ENCODE results near the gene MAPK10.

Gene MAPK10

DNA sequence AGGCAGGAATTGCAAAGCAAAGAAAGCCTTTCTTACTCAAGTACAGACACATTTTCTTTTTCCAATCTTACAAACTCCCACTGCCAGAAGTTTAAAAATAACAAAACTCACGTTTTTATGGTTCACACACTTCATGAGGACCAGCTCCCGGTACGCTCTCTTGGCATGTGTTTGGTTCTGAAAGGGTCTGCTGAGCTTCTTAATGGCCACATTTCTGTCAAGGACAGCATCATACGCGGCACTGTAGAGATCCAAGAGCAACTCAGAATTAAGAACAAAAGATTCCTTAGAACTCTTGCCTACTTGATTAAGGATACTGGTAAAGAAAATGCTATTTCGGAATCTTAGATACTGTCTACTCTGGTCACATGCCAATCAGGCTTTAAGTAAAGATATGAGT is 252.7 kb downstream of the MAPK10 start:
- peaks cover 0 to under 1% (median 0%) of the 10 kb centered on the region in 5 donors for H3K36me3 ChIP-seq (ENCODE audit: control insufficient read depth in 5 of 5, insufficient read depth in 5 of 5, low read length in 5 of 5)
- H3K9me3 ChIP-seq (ENCODE audit: control insufficient read depth in 5 of 5, low read length in 5 of 5), result no peaks in the 10 kb centered on the region
- H3K4me1 ChIP-seq (ENCODE audit: control insufficient read depth in 5 of 5, insufficient read depth in 5 of 5, low read length in 5 of 5), result no peaks in the 10 kb centered on the region
- no peaks in the 10 kb centered on the region for H3K27me3 ChIP-seq (ENCODE audit: control insufficient read depth in 5 of 5, insufficient read depth in 4 of 5, low read length in 5 of 5)
- H3K9ac ChIP-seq (ENCODE audit: low read length in 5 of 5), result no peak overlapping the region
- H3K4me3 ChIP-seq (ENCODE audit: low read depth in 1 of 5, low read length in 5 of 5), result no peak overlapping the region
- H3K27ac ChIP-seq (ENCODE audit: low read depth, low read length), result no peak overlapping the region

DNA sequence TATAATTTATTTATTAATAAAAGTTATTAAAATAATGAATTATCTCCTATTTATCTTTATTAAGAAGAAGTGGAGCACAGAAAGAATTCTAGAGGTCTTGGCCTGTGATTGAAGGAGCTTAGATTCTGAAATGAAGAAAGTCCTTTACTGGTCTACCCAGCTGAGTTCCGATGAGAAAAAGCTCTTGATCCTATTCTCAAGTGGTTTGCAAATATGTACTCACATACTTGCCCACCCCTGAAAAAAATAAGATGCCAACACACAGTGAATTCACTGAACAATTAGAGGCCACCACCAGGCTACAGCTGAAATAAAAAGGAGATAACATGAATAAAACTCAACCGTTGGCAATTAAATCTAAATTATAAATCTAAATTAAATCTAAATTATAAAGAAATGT is 253.4 kb downstream of the MAPK10 start:
- Histone ChIP-seq H3K27ac (ENCODE audit: low read depth, low read length) (no peak overlapping the region), H3K36me3 (ENCODE audit: control insufficient read depth in 5 of 5, insufficient read depth in 5 of 5, low read length in 5 of 5) (peaks cover 0 to 6% (median 0%) of the 10 kb centered on the region in 5 donors), H3K27me3 (ENCODE audit: control insufficient read depth in 5 of 5, insufficient read depth in 4 of 5, low read length in 5 of 5) (no peaks in the 10 kb centered on the region), H3K9ac (ENCODE audit: low read length in 5 of 5) (no peak overlapping the region), H3K4me3 (ENCODE audit: low read depth in 1 of 5, low read length in 5 of 5) (no peak overlapping the region), H3K9me3 (ENCODE audit: control insufficient read depth in 5 of 5, low read length in 5 of 5) (no peaks in the 10 kb centered on the region), H3K4me1 (ENCODE audit: control insufficient read depth in 5 of 5, insufficient read depth in 5 of 5, low read length in 5 of 5) (no peaks in the 10 kb centered on the region)

DNA sequence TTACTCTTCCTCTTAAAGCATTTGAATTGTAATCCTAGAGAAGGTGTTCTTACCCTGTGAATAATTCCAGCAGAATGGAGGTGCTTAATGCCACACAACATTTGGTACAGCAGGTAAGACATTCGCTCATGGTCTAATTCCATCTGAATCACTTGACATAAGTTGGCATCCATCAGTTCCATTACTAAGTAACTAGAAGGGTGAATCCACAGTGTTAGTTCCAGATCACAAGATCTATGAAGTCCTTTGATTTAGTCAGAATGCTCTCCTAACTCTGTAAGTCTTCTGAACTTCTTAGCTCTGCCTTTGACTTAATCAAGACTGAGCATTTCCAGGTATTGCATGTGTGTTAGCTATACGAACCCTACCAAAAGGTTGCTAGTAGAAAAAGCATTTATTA is 258.0 kb downstream of the MAPK10 start:
- no peaks in the 10 kb centered on the region for H3K9me3 ChIP-seq (ENCODE audit: control insufficient read depth in 5 of 5, low read length in 5 of 5)
- no peak overlapping the region for H3K27ac ChIP-seq (ENCODE audit: low read depth, low read length)
- H3K27me3 ChIP-seq (ENCODE audit: control insufficient read depth in 5 of 5, insufficient read depth in 4 of 5, low read length in 5 of 5), result no peaks in the 10 kb centered on the region
- H3K4me3 ChIP-seq (ENCODE audit: low read depth in 1 of 5, low read length in 5 of 5), result no peak overlapping the region
- no peak overlapping the region for H3K9ac ChIP-seq (ENCODE audit: low read length in 5 of 5)
- peaks cover 0 to 6% (median 0%) of the 10 kb centered on the region in 5 donors for H3K36me3 ChIP-seq (ENCODE audit: control insufficient read depth in 5 of 5, insufficient read depth in 5 of 5, low read length in 5 of 5)
- H3K4me1 ChIP-seq (ENCODE audit: control insufficient read depth in 5 of 5, insufficient read depth in 5 of 5, low read length in 5 of 5), result no peaks in the 10 kb centered on the region

DNA sequence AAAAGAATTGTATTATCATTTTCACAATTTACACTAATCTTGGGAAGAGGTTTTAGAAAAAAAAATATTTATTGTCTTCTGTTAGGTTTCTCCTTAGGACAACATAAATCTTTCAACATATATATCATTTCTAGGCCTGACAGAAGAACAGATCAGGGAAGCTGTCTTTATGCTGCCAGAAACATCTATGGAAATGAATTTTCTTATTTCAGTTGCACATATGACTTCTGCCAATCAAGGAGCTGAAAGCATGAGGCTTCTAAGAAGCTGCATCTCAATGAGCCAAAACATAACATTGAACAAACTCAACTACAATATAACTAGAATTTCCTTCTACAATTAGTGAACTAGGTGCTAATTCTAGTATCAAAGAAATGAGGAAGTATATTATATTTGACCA is 258.4 kb downstream of the MAPK10 start:
- Histone ChIP-seq H3K4me3 (ENCODE audit: low read depth in 1 of 5, low read length in 5 of 5) (no peak overlapping the region), H3K4me1 (ENCODE audit: control insufficient read depth in 5 of 5, insufficient read depth in 5 of 5, low read length in 5 of 5) (no peaks in the 10 kb centered on the region), H3K27ac (ENCODE audit: low read depth, low read length) (no peak overlapping the region), H3K36me3 (ENCODE audit: control insufficient read depth in 5 of 5, insufficient read depth in 5 of 5, low read length in 5 of 5) (peaks cover 0 to 6% (median 0%) of the 10 kb centered on the region in 5 donors), H3K9ac (ENCODE audit: low read length in 5 of 5) (no peak overlapping the region), H3K27me3 (ENCODE audit: control insufficient read depth in 5 of 5, insufficient read depth in 4 of 5, low read length in 5 of 5) (no peaks in the 10 kb centered on the region), H3K9me3 (ENCODE audit: control insufficient read depth in 5 of 5, low read length in 5 of 5) (no peaks in the 10 kb centered on the region)

DNA sequence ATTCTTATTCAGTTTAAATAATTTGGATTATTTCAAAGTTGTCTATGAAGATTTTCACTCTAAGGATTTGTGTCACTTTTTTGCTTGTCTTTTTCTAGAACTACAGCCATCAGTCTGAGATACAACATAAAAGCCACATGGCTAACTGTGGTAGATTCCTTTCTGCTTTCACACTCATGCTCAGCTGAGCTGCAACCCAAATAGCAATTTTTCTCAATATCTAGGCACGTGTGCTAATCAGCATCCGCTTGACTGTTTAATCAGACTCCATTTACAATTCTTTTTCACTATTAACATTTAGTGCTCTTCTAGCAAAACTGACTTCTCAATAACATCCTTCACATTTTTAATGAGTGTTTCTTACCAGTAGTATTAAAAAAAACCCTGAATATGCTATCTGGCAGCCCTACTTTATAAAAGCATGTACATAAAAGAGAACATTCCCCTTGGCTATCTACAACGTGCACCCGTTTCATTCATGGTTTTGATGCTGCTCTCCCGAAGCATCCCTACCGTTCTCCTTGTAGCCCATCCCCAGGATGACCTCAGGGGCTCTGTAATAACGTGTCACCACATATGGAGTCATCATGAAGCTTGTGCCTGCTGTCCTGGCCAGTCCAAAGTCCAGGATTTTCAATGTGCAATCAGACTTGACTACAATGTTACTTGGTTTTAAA is 259.2 kb downstream of the MAPK10 start:
- H3K27me3 ChIP-seq (ENCODE audit: control insufficient read depth in 5 of 5, insufficient read depth in 4 of 5, low read length in 5 of 5), result no peaks in the 10 kb centered on the region
- no peaks in the 10 kb centered on the region for H3K4me1 ChIP-seq (ENCODE audit: control insufficient read depth in 5 of 5, insufficient read depth in 5 of 5, low read length in 5 of 5)
- H3K9me3 ChIP-seq (ENCODE audit: control insufficient read depth in 5 of 5, low read length in 5 of 5), result no peaks in the 10 kb centered on the region
- no peak overlapping the region for H3K27ac ChIP-seq (ENCODE audit: low read depth, low read length)
- no peak overlapping the region for H3K4me3 ChIP-seq (ENCODE audit: low read depth in 1 of 5, low read length in 5 of 5)
- no peak overlapping the region for H3K9ac ChIP-seq (ENCODE audit: low read length in 5 of 5)
- peaks cover 0 to 6% (median 0%) of the 10 kb centered on the region in 5 donors for H3K36me3 ChIP-seq (ENCODE audit: control insufficient read depth in 5 of 5, insufficient read depth in 5 of 5, low read length in 5 of 5)

DNA sequence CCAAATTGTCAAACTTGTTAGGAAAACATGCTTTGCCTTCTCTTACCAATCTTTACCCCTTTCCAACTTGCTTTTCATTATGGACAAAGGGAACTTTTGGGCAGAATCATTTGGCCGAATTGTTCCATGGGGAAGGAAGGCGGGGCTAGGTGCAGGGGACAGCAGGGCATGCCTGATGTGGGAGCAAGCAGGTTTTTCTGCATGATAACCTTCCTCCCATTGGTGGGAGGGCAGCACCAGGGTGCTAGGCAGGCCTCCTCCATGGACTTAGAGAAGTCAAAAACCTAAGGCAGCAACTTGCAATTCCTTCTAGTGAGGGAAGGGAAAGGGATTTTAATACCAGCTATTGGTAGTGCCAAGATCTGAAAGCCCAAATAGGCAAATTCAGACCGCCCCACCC is 260.5 kb downstream of the MAPK10 start:
- Histone ChIP-seq H3K27me3 (ENCODE audit: control insufficient read depth in 5 of 5, insufficient read depth in 4 of 5, low read length in 5 of 5) (no peaks in the 10 kb centered on the region), H3K4me3 (ENCODE audit: low read depth in 1 of 5, low read length in 5 of 5) (no peak overlapping the region), H3K9ac (ENCODE audit: low read length in 5 of 5) (no peak overlapping the region), H3K27ac (ENCODE audit: low read depth, low read length) (no peak overlapping the region), H3K36me3 (ENCODE audit: control insufficient read depth in 5 of 5, insufficient read depth in 5 of 5, low read length in 5 of 5) (peaks cover 0 to 6% (median 0%) of the 10 kb centered on the region in 5 donors), H3K4me1 (ENCODE audit: control insufficient read depth in 5 of 5, insufficient read depth in 5 of 5, low read length in 5 of 5) (no peaks in the 10 kb centered on the region), H3K9me3 (ENCODE audit: control insufficient read depth in 5 of 5, low read length in 5 of 5) (no peaks in the 10 kb centered on the region)

DNA sequence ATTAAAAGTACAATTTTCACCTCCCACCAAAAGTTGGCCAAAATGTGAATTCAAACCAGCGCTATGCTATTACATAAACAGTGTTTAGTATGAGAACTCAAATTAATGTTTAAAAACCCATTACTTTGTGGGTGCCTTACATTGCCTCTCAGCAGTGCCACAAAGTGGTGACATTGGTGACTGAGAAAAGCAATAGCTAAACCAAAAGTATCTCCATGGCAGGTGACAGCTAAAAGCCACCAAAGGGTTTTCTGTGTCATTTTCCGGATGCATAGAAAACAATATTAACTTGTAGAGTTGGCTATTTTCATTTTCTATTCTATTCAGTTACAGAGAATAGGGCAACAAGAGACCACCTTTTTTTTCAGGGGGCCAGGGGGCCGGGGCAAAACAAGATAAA is 261.2 kb downstream of the MAPK10 start:
- no peaks in the 10 kb centered on the region for H3K27me3 ChIP-seq (ENCODE audit: control insufficient read depth in 5 of 5, insufficient read depth in 4 of 5, low read length in 5 of 5)
- no peak overlapping the region for H3K27ac ChIP-seq (ENCODE audit: low read depth, low read length)
- H3K9ac ChIP-seq (ENCODE audit: low read length in 5 of 5), result no peak overlapping the region
- no peak overlapping the region for H3K4me3 ChIP-seq (ENCODE audit: low read depth in 1 of 5, low read length in 5 of 5)
- peaks cover 0 to 6% (median 0%) of the 10 kb centered on the region in 5 donors for H3K36me3 ChIP-seq (ENCODE audit: control insufficient read depth in 5 of 5, insufficient read depth in 5 of 5, low read length in 5 of 5)
- H3K4me1 ChIP-seq (ENCODE audit: control insufficient read depth in 5 of 5, insufficient read depth in 5 of 5, low read length in 5 of 5), result no peaks in the 10 kb centered on the region
- no peaks in the 10 kb centered on the region for H3K9me3 ChIP-seq (ENCODE audit: control insufficient read depth in 5 of 5, low read length in 5 of 5)

DNA sequence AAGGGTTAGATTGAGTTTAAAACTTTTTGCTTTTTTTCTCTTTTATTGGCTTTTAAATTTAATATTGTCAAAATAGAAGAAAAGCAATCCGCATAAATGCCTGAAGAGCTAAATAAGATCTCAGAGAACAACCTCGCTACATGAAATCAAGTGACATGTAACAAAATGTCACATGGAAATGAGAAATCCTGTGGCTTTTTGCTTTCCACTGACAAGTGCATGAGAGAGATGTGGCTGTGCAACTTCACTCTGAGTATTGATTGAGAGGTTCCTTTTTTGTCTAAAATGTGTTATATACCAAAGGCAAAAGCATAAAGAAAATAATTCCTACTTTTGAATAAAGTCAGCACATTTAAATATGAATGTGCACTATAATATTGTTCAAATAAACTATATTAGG is 263.5 kb downstream of the MAPK10 start:
- H3K27ac ChIP-seq (ENCODE audit: low read depth, low read length), result no peak overlapping the region
- no peaks in the 10 kb centered on the region for H3K27me3 ChIP-seq (ENCODE audit: control insufficient read depth in 5 of 5, insufficient read depth in 4 of 5, low read length in 5 of 5)
- no peaks in the 10 kb centered on the region for H3K4me1 ChIP-seq (ENCODE audit: control insufficient read depth in 5 of 5, insufficient read depth in 5 of 5, low read length in 5 of 5)

DNA sequence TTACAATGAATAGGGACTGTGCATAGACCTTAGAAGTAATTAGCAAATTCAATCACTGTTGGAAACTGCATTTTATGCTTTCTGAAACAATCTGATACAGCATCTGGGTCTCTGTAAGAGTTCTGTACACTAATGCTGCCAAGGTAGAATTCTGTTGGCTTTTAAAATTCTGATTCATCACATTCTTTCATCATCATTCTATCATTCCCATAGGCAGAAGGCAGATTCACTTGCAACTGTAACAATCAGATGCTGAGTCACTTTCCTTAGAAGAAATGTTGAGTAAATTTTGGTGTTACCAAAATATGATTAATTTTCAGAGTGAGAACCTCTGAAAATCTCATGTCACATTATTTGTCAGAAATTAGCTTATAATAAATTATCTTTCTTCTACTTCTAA is 267.2 kb downstream of the MAPK10 start:
- H3K4me3 ChIP-seq (ENCODE audit: low read depth in 1 of 5, low read length in 5 of 5), result no peak overlapping the region
- H3K27ac ChIP-seq (ENCODE audit: low read depth, low read length), result no peak overlapping the region
- H3K9me3 ChIP-seq (ENCODE audit: control insufficient read depth in 5 of 5, low read length in 5 of 5), result no peaks in the 10 kb centered on the region
- no peaks in the 10 kb centered on the region for H3K4me1 ChIP-seq (ENCODE audit: control insufficient read depth in 5 of 5, insufficient read depth in 5 of 5, low read length in 5 of 5)
- no peaks in the 10 kb centered on the region for H3K36me3 ChIP-seq (ENCODE audit: control insufficient read depth in 5 of 5, insufficient read depth in 5 of 5, low read length in 5 of 5)
- no peak overlapping the region for H3K9ac ChIP-seq (ENCODE audit: low read length in 5 of 5)
- H3K27me3 ChIP-seq (ENCODE audit: control insufficient read depth in 5 of 5, insufficient read depth in 4 of 5, low read length in 5 of 5), result no peaks in the 10 kb centered on the region

More for the DNA sequence above, 263.5 kb downstream of the MAPK10 start:
- Histone ChIP-seq H3K4me3 (ENCODE audit: low read depth in 1 of 5, low read length in 5 of 5) (no peak overlapping the region), H3K9ac (ENCODE audit: low read length in 5 of 5) (no peak overlapping the region), H3K9me3 (ENCODE audit: control insufficient read depth in 5 of 5, low read length in 5 of 5) (no peaks in the 10 kb centered on the region), H3K36me3 (ENCODE audit: control insufficient read depth in 5 of 5, insufficient read depth in 5 of 5, low read length in 5 of 5) (no peaks in the 10 kb centered on the region)

DNA sequence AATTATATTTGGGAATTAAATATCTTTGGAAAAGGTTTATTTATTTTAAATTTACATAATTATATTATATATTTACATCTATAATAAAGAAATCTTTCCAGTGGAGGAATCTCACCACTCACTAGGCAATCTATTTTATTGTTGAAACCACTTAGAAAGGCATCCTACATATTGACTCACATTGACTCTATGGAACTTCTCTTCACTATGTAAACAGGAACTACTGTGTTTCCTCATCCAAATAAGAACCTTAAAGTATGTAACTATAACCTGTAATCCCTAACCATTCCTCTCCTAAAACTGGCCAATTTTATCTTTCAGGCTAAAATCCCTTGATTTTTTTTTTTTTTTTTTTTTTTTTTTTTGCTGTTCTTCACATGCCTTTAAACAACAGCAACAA is 268.7 kb downstream of the MAPK10 start:
- Histone ChIP-seq H3K9me3 (ENCODE audit: control insufficient read depth in 5 of 5, low read length in 5 of 5) (no peaks in the 10 kb centered on the region), H3K27ac (ENCODE audit: low read depth, low read length) (no peak overlapping the region), H3K4me3 (ENCODE audit: low read depth in 1 of 5, low read length in 5 of 5) (no peak overlapping the region), H3K27me3 (ENCODE audit: control insufficient read depth in 5 of 5, insufficient read depth in 4 of 5, low read length in 5 of 5) (no peaks in the 10 kb centered on the region), H3K36me3 (ENCODE audit: control insufficient read depth in 5 of 5, insufficient read depth in 5 of 5, low read length in 5 of 5) (no peaks in the 10 kb centered on the region), H3K4me1 (ENCODE audit: control insufficient read depth in 5 of 5, insufficient read depth in 5 of 5, low read length in 5 of 5) (no peaks in the 10 kb centered on the region), H3K9ac (ENCODE audit: low read length in 5 of 5) (no peak overlapping the region)
